ENCODE results near the gene OR2AG2.

The OR2AG2 gene

GRCh38 chr11:6812390-6813005 lies 40.7 kb upstream of the OR2AG2 start:
- TF ChIP-seq, protein P1, sequence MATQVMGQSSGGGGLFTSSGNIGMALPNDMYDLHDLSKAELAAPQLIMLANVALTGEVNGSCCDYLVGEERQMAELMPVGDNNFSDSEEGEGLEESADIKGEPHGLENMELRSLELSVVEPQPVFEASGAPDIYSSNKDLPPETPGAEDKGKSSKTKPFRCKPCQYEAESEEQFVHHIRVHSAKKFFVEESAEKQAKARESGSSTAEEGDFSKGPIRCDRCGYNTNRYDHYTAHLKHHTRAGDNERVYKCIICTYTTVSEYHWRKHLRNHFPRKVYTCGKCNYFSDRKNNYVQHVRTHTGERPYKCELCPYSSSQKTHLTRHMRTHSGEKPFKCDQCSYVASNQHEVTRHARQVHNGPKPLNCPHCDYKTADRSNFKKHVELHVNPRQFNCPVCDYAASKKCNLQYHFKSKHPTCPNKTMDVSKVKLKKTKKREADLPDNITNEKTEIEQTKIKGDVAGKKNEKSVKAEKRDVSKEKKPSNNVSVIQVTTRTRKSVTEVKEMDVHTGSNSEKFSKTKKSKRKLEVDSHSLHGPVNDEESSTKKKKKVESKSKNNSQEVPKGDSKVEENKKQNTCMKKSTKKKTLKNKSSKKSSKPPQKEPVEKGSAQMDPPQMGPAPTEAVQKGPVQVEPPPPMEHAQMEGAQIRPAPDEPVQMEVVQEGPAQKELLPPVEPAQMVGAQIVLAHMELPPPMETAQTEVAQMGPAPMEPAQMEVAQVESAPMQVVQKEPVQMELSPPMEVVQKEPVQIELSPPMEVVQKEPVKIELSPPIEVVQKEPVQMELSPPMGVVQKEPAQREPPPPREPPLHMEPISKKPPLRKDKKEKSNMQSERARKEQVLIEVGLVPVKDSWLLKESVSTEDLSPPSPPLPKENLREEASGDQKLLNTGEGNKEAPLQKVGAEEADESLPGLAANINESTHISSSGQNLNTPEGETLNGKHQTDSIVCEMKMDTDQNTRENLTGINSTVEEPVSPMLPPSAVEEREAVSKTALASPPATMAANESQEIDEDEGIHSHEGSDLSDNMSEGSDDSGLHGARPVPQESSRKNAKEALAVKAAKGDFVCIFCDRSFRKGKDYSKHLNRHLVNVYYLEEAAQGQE (IDR thresholded peaks at IDR 0.05; ENCODE audit: insufficient read depth in 1 of 2, low read depth in 2 of 2, low read length in 2 of 2), result no peak

GRCh38 chr11:6799402-6799801 lies 27.6 kb upstream of the OR2AG2 start, which contains the start of gene OR6A2:
Gene OR6A2, minus strand, starts transcription at chr11:6799689. Its CDS starts 3,981 bp downstream, at chr11:6795708.
- no peak for TF ChIP-seq POLR2AphosphoS5 (IDR thresholded peaks at IDR 0.05; ENCODE audit: low read depth, low read length)
- no peak for TF ChIP-seq FOXP2 (optimal IDR thresholded peaks at IDR 0.05; ENCODE audit: borderline replicate concordance, extremely low read depth, extremely low read length, insufficient read depth)
- TF ChIP-seq, protein P1 (IDR thresholded peaks at IDR 0.05; ENCODE audit: insufficient read depth in 1 of 2, low read depth in 2 of 2, low read length in 2 of 2), result no peak
- no peak for TF ChIP-seq SIN3A (IDR thresholded peaks at IDR 0.05; ENCODE audit: borderline replicate concordance, insufficient read depth, low read length)
- TF ChIP-seq TAF1 (IDR thresholded peaks at IDR 0.05; ENCODE audit: borderline replicate concordance, insufficient read depth, low read length), result no peak

- no peak for TF ChIP-seq SIN3A (IDR thresholded peaks at IDR 0.05; ENCODE audit: borderline replicate concordance, insufficient read depth, low read length)
- no peak for TF ChIP-seq TAF1 (IDR thresholded peaks at IDR 0.05; ENCODE audit: borderline replicate concordance, insufficient read depth, low read length)
Observed at GRCh38 chr11:6794639-6795038, 22.9 kb upstream of the OR2AG2 start.

GRCh38 chr11:6790546-6790945 lies 18.8 kb upstream of the OR2AG2 start:
- no peak for TF ChIP-seq FOXP2 (optimal IDR thresholded peaks at IDR 0.05; ENCODE audit: borderline replicate concordance, extremely low read depth, extremely low read length, insufficient read depth)
- TF ChIP-seq POLR2AphosphoS5 (IDR thresholded peaks at IDR 0.05; ENCODE audit: low read depth, low read length), result no peak
- TF ChIP-seq TAF1 (IDR thresholded peaks at IDR 0.05; ENCODE audit: borderline replicate concordance, insufficient read depth, low read length), result no peak
- TF ChIP-seq, protein P1 (IDR thresholded peaks at IDR 0.05; ENCODE audit: insufficient read depth in 1 of 2, low read depth in 2 of 2, low read length in 2 of 2), result no peak
- no peak for TF ChIP-seq SIN3A (IDR thresholded peaks at IDR 0.05; ENCODE audit: borderline replicate concordance, insufficient read depth, low read length)

DNA sequence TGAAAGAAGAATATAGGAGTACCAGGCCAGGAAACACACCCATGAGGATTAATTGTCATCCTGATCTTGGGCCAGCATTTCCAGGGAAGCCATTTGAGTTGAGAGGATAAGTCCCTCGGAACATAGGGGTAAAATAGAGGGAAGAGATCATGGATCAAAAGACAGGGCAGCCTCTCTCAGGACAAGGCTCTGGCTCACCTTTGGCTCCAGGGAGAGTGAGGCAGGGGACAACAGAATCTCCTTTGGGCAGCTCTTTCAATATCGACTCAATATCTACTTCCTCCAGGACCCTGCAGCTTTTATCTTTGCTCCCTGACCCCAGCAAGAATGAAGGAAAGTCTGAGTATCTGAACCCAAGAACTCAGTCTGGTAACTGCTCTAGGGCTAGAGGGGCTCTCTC lies 10.9 kb upstream of the OR2AG2 start, which contains the start of gene OR2AG1:
Gene OR2AG1, plus strand, starts transcription at position 301 of the 400 bp plus-strand sequence. CDS start 2,018 bp downstream, outside the sequence.
- no peak for TF ChIP-seq FOXP2 (optimal IDR thresholded peaks at IDR 0.05; ENCODE audit: borderline replicate concordance, extremely low read depth, extremely low read length, insufficient read depth)
- TF ChIP-seq, protein P1 (IDR thresholded peaks at IDR 0.05; ENCODE audit: insufficient read depth in 1 of 2, low read depth in 2 of 2, low read length in 2 of 2), result no peak
- no peak for TF ChIP-seq POLR2AphosphoS5 (IDR thresholded peaks at IDR 0.05; ENCODE audit: low read depth, low read length)
- TF ChIP-seq SIN3A (IDR thresholded peaks at IDR 0.05; ENCODE audit: borderline replicate concordance, insufficient read depth, low read length), result no peak
- no peak for TF ChIP-seq TAF1 (IDR thresholded peaks at IDR 0.05; ENCODE audit: borderline replicate concordance, insufficient read depth, low read length)
